K562 (cell line): ENCODE measurements around the gene MARS1. TPM values are rescaled to one million over a fixed set of nuclear protein-coding genes. Genes with fewer than 3 reads are reported as not detected.

ENCODE experiments used
- BRCA1 ChIP-seq, 2 experiments: fragments of 450-650 bp in 1 of 2; sonication (generic) in 1 of 2; formaldehyde crosslinking in 1 of 2; IDR thresholded peaks; 2 replicates each; pipeline versions ENCODE4 v1.5.0 to v1.6.1; 2017 to 2020; ENCODE audit warnings: mild to moderate bottlenecking in 1 of 2, missing genetic modification reagents in 1 of 2
- HMG20B ChIP-seq: fragments of 250-450 bp; sonication (Bioruptor Pico); IDR thresholded peaks from 2 replicates; pipeline ENCODE4 v1.5.0; 2021; ENCODE audit warnings: mild to moderate bottlenecking
- UBTF ChIP-seq, 2 experiments: IDR thresholded peaks; 2 replicates each; pipeline ENCODE4 v1.6.1; 2012; ENCODE audit warnings: improper control_type of control experiment in 2 of 2, low read depth in 2 of 2, low read length in 2 of 2, borderline replicate concordance in 1 of 2
- ZEB2 ChIP-seq: fragments of 450-650 bp; IDR thresholded peaks from 2 replicates; pipeline ENCODE4 v1.6.1; 2016
- polyA plus RNA-seq, 8 experiments: library from polyadenylated mRNA; depleted of rRNA in 4 of 8; stranded (reverse) in 5 of 8; unstranded in 3 of 8; fragments of >200 nt; fragmentation: Nextera tagmentation in 2 of 8; fragmentation: Illumina TruSeq in 1 of 8; extraction: Ambion mirVana in 2 of 8; extraction: Trizol in 1 of 8; gene quantifications; 2 replicates each; pipeline versions ENCODE4 v1.2.1 to v1.2.3, GENCODE V29; 2011 to 2014; ENCODE audit warnings: inconsistent platforms in 1 of 8, missing spikeins in 1 of 8
- total RNA-seq, 7 experiments: library from RNA; depleted of rRNA in 6 of 7; stranded (reverse); fragments of >200 nt in 6 of 7; fragmentation: Illumina TruSeq in 2 of 7; extraction: Trizol in 2 of 7; gene quantifications; 2 replicates each; pipeline versions ENCODE4 v1.2.1 to v1.2.3, GENCODE V29; 2011 to 2021; ENCODE audit warnings: low replicate concordance in 1 of 7
- TF ChIP-seq, protein P1 (sequence below): fragments of 200-600 bp; sonication (generic); IDR thresholded peaks from one replicate; pipeline ENCODE4 v1.6.1; 2012; ENCODE audit warnings: mild to moderate bottlenecking, low read depth, low read length, inconsistent platforms

MARS1 gene
- total and polyA plus RNA-seq, 9 of the 15 experiments (the other 6 are each of a cell fraction or from before 2014, with no cell fraction given): 117 to 382 (median 220) TPM

- TF ChIP-seq UBTF (IDR thresholded peaks at IDR 0.05; ENCODE audit: borderline replicate concordance in 1 of 2, low read depth in 2 of 2, low read length in 2 of 2) (no peak), BRCA1 (IDR thresholded peaks at IDR 0.05) (no peak), BRCA1 (CRISPR knock-in tag; IDR thresholded peaks at IDR 0.05) (0 out of 2 replicates have a peak, but pooled peaks have one; percentile 65), ZEB2 (peak; percentile 54; the same call in 1 of the 2 replicates), HMG20B (CRISPR knock-in tag) (no peak)
- TF ChIP-seq, protein P1, sequence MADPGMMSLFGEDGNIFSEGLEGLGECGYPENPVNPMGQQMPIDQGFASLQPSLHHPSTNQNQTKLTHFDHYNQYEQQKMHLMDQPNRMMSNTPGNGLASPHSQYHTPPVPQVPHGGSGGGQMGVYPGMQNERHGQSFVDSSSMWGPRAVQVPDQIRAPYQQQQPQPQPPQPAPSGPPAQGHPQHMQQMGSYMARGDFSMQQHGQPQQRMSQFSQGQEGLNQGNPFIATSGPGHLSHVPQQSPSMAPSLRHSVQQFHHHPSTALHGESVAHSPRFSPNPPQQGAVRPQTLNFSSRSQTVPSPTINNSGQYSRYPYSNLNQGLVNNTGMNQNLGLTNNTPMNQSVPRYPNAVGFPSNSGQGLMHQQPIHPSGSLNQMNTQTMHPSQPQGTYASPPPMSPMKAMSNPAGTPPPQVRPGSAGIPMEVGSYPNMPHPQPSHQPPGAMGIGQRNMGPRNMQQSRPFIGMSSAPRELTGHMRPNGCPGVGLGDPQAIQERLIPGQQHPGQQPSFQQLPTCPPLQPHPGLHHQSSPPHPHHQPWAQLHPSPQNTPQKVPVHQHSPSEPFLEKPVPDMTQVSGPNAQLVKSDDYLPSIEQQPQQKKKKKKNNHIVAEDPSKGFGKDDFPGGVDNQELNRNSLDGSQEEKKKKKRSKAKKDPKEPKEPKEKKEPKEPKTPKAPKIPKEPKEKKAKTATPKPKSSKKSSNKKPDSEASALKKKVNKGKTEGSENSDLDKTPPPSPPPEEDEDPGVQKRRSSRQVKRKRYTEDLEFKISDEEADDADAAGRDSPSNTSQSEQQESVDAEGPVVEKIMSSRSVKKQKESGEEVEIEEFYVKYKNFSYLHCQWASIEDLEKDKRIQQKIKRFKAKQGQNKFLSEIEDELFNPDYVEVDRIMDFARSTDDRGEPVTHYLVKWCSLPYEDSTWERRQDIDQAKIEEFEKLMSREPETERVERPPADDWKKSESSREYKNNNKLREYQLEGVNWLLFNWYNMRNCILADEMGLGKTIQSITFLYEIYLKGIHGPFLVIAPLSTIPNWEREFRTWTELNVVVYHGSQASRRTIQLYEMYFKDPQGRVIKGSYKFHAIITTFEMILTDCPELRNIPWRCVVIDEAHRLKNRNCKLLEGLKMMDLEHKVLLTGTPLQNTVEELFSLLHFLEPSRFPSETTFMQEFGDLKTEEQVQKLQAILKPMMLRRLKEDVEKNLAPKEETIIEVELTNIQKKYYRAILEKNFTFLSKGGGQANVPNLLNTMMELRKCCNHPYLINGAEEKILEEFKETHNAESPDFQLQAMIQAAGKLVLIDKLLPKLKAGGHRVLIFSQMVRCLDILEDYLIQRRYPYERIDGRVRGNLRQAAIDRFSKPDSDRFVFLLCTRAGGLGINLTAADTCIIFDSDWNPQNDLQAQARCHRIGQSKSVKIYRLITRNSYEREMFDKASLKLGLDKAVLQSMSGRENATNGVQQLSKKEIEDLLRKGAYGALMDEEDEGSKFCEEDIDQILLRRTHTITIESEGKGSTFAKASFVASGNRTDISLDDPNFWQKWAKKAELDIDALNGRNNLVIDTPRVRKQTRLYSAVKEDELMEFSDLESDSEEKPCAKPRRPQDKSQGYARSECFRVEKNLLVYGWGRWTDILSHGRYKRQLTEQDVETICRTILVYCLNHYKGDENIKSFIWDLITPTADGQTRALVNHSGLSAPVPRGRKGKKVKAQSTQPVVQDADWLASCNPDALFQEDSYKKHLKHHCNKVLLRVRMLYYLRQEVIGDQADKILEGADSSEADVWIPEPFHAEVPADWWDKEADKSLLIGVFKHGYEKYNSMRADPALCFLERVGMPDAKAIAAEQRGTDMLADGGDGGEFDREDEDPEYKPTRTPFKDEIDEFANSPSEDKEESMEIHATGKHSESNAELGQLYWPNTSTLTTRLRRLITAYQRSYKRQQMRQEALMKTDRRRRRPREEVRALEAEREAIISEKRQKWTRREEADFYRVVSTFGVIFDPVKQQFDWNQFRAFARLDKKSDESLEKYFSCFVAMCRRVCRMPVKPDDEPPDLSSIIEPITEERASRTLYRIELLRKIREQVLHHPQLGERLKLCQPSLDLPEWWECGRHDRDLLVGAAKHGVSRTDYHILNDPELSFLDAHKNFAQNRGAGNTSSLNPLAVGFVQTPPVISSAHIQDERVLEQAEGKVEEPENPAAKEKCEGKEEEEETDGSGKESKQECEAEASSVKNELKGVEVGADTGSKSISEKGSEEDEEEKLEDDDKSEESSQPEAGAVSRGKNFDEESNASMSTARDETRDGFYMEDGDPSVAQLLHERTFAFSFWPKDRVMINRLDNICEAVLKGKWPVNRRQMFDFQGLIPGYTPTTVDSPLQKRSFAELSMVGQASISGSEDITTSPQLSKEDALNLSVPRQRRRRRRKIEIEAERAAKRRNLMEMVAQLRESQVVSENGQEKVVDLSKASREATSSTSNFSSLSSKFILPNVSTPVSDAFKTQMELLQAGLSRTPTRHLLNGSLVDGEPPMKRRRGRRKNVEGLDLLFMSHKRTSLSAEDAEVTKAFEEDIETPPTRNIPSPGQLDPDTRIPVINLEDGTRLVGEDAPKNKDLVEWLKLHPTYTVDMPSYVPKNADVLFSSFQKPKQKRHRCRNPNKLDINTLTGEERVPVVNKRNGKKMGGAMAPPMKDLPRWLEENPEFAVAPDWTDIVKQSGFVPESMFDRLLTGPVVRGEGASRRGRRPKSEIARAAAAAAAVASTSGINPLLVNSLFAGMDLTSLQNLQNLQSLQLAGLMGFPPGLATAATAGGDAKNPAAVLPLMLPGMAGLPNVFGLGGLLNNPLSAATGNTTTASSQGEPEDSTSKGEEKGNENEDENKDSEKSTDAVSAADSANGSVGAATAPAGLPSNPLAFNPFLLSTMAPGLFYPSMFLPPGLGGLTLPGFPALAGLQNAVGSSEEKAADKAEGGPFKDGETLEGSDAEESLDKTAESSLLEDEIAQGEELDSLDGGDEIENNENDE: no peak
These were observed 58.1 kb downstream of the MARS1 start (continued) for GRCh38 chr12:57545809-57546437.
